IPS-15b (cell line): Measurements from ENCODE around the gene PPP1R1B.

ENCODE experiments used
- H3K27me3 ChIP-seq: one replicate; pipeline ENCODE4 v1.6.1; 2013; ENCODE audit warnings: low read length; ENCODE audit not compliant: control insufficient read depth, insufficient read depth
- H3K36me3 ChIP-seq: one replicate; pipeline ENCODE4 v1.6.1; 2013; ENCODE audit warnings: low read length; ENCODE audit not compliant: control insufficient read depth, insufficient read depth
- H3K4me1 ChIP-seq: one replicate; pipeline ENCODE4 v1.6.1; 2013; ENCODE audit warnings: mild to moderate bottlenecking, low read length; ENCODE audit not compliant: control insufficient read depth, insufficient read depth
- H3K4me3 ChIP-seq: one replicate; pipeline ENCODE4 v1.5.1; 2013; ENCODE audit warnings: low read depth, low read length
- H3K9ac ChIP-seq: one replicate; pipeline ENCODE4 v1.6.1; 2013; ENCODE audit warnings: low read depth, mild to moderate bottlenecking, low read length
- H3K9me3 ChIP-seq: one replicate; pipeline ENCODE4 v1.6.1; 2013; ENCODE audit warnings: mild to moderate bottlenecking, low read length; ENCODE audit not compliant: control insufficient read depth, insufficient read depth

PPP1R1B gene

GRCh38 chr17:39640591-39641031 lies 13.9 kb downstream of the PPP1R1B start:
- H3K36me3 ChIP-seq: no peaks in the 10 kb centered on the region
- no peak overlapping the region for H3K9ac ChIP-seq
- H3K4me3 ChIP-seq: no peak overlapping the region
- no peaks in the 10 kb centered on the region for H3K9me3 ChIP-seq
- no peaks in the 10 kb centered on the region for H3K27me3 ChIP-seq
- peaks cover 36% of the 10 kb centered on the region for H3K4me1 ChIP-seq

- no peak overlapping the region for H3K4me3 ChIP-seq
- H3K4me1 ChIP-seq: peaks cover 33% of the 10 kb centered on the region
- no peak overlapping the region for H3K9ac ChIP-seq
- no peaks in the 10 kb centered on the region for H3K9me3 ChIP-seq
- H3K36me3 ChIP-seq: no peaks in the 10 kb centered on the region
- H3K27me3 ChIP-seq: no peaks in the 10 kb centered on the region
Observed at GRCh38 chr17:39641097-39641496, 14.3 kb downstream of the PPP1R1B start.

DNA sequence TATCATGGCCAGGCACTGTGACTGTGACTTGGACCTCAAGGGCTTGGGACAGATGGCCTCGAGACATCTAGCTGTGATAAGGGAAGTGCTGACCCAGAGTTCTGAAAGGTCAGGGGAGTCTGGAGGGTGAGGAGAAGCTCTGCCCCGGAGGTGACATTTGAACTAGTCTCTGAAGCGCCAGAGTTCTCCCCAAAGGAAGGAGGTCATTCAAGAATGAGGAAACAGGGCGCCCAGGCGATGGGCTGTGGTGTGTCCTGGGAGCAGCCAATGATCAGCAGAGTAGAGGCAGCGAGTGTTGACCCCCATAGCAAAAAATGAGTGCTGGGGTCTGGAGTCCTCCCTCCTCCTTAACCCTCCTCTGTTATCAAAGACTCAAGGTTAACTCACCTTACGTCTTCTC lies 15.1 kb downstream of the PPP1R1B start:
- Histone ChIP-seq H3K9ac (no peak overlapping the region), H3K27me3 (no peaks in the 10 kb centered on the region), H3K4me1 (peaks cover 27% of the 10 kb centered on the region), H3K4me3 (no peak overlapping the region), H3K9me3 (no peaks in the 10 kb centered on the region), H3K36me3 (no peaks in the 10 kb centered on the region)

DNA sequence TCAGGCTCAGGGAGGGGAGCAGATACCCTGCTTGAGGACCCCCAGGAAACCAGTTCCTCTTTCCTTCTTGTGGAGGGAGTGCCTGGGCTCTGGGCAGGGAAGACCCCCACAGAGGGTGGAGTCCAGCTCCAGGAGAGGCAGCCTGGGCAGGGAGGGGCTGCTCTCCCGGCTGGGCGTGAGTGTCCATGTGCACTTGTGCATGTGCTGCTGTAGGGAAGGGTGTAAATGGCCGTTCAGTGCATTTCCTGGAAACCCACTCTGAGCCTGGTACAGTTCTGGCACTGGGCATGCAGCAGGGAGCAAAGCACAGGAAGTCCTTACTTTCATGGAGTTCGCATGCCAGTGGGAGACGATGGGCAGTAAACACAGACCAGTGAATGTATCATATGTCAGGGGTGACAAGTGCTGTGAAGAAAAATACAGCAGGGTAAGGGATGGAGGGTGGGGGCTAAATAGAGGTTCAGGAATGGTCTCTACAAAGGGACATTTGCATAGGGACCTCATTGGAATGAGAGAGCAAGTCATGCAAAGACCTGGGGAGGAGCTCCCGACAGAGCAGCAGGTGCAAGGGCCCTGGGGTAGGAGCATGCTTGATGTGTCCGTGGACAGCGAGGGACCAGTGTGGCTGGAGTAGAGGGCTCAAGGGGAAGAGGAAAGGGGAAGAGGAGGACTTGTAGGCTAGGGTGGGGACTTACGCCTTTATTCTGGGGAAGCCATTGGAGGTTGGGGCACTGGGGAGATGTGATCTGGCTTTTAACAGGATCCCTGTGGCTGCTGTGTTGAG lies 15.7 kb downstream of the PPP1R1B start:
- peaks cover 27% of the 10 kb centered on the region for H3K4me1 ChIP-seq
- no peak overlapping the region for H3K4me3 ChIP-seq
- no peaks in the 10 kb centered on the region for H3K27me3 ChIP-seq
- H3K9me3 ChIP-seq: no peaks in the 10 kb centered on the region
- H3K36me3 ChIP-seq: no peaks in the 10 kb centered on the region
- no peak overlapping the region for H3K9ac ChIP-seq

GRCh38 chr17:39643271-39643670 lies 16.5 kb downstream of the PPP1R1B start:
- no peaks in the 10 kb centered on the region for H3K36me3 ChIP-seq
- H3K4me1 ChIP-seq: peaks cover 20% of the 10 kb centered on the region
- H3K27me3 ChIP-seq: no peaks in the 10 kb centered on the region
- no peaks in the 10 kb centered on the region for H3K9me3 ChIP-seq
- H3K9ac ChIP-seq: no peak overlapping the region
- no peak overlapping the region for H3K4me3 ChIP-seq

DNA sequence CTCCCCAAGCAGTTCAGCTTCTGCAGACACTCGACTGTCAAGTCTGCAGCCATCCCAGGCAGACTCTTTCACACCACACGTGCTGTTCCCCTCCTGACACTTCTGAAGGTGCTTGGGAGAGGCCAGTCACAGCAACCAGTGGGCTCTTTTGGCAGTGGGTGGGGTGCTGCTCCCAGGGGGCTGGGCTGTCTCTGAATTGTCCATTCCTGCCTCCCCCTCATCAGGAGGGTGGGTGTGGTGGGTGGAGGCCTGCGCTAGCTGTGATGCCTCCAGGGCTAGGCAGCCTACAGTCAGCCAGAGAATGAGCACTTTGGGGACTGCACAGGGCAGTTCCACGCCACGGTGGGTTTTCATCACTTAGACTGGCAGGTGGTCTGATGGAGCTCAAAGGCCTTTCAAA lies 20.5 kb downstream of the PPP1R1B start:
- no peaks in the 10 kb centered on the region for H3K36me3 ChIP-seq
- no peak overlapping the region for H3K4me3 ChIP-seq
- no peaks in the 10 kb centered on the region for H3K27me3 ChIP-seq
- no peaks in the 10 kb centered on the region for H3K9me3 ChIP-seq
- H3K4me1 ChIP-seq: peaks cover 11% of the 10 kb centered on the region
- no peak overlapping the region for H3K9ac ChIP-seq

- Histone ChIP-seq H3K4me1 (peaks cover 21% of the 10 kb centered on the region), H3K36me3 (no peaks in the 10 kb centered on the region), H3K9me3 (no peaks in the 10 kb centered on the region), H3K9ac (no peak overlapping the region), H3K4me3 (no peak overlapping the region), H3K27me3 (no peaks in the 10 kb centered on the region)
Observed at GRCh38 chr17:39648616-39649366, 22.0 kb downstream of the PPP1R1B start.

DNA sequence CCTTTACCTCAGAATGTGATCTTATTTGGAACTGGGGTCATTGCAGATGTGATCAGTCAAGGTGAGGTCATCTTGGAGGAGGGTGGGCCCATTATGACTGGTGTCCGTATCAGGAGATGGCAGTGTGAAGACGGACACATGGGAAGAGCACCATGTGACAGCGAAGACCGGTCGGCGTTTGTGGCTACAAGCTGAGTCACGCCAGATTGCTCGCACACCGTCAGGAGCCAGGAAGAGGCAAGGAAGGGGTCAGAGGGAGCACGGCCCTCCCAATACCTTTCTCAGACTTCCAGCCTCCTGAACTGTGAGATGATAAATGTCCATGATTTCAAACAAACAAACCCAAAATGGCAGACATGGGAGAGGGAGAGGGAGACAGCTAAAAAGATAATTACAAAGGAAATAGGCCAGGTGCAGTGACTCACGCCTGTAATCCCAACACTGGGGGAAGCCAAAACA lies 23.4 kb downstream of the PPP1R1B start:
- no peaks in the 10 kb centered on the region for H3K27me3 ChIP-seq
- H3K9ac ChIP-seq: no peak overlapping the region
- no peak overlapping the region for H3K4me3 ChIP-seq
- no peaks in the 10 kb centered on the region for H3K36me3 ChIP-seq
- H3K4me1 ChIP-seq: peaks cover 18% of the 10 kb centered on the region
- no peaks in the 10 kb centered on the region for H3K9me3 ChIP-seq

DNA sequence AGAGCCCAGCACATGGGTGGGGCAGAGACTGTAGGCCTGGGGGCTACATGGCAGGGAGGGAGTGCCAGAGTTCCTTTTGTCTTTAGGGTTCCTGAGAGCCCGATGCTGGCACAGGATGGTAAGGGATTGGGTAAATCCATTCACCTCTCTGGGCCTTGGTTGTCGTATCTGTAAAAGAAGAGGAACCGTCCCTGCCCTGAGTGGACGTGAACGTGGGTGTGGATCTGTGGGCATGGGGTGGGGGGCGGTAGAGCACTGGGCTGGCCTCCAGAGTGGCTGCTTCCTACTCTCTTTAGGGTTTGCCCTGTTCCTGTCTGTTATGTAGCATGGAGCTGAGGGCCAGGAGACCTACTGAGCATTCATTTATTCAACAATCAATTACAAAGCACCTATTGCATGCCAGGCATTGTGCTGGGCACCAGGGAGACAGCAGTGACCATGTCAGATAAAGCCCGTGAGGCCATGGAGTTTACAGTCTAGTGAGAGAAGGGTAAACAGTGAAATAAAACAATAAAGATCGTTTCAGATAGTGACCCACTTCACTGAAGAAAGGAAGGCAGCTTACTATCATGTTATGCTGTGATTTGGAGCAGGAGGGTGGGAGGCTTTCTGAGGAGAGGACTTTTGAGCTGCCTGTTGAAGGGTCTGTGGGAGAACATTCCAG lies 25.3 kb downstream of the PPP1R1B start:
- Histone ChIP-seq H3K9me3 (no peaks in the 10 kb centered on the region), H3K36me3 (peaks cover 6% of the 10 kb centered on the region), H3K4me1 (peaks cover 14% of the 10 kb centered on the region), H3K9ac (no peak overlapping the region), H3K27me3 (no peaks in the 10 kb centered on the region), H3K4me3 (no peak overlapping the region)

DNA sequence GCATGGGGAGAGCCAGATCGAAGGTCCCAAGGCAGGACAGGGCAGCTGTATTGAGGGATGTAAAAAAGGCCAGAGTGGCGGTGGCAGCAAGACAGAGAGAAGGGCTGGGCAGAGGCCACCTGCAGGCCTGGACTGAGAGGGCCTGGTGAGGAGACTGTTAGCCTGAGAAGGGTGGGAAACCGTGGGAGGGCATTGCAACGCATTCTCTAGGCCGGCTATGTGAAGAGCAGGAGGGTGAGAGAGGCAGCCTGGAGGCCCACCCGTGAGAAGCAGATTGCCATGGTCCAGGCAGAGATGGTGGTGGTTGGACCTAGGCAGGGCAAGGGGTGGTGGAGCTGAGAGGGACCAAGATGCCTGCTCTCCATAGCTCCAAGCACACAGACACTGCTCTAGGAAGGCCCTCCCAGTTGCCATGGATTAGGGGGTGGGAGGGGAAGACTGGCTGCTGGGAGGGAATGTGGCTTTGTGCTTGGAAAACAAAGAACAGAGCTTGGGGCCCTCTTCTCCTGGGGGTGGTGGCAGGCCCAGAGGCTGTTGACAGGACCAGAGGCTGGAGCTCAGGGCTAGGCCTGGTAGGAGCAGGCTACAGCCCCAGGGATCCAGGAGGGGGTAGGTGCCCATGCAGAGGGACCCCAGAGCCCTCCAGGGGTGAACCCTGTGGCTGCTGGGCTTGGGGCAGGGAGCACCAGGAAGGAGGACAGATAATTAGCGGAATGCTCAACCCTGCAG lies 26.0 kb downstream of the PPP1R1B start:
- Histone ChIP-seq H3K4me1 (peaks cover 14% of the 10 kb centered on the region), H3K36me3 (peaks cover 6% of the 10 kb centered on the region), H3K9ac (no peak overlapping the region), H3K27me3 (no peaks in the 10 kb centered on the region), H3K4me3 (no peak overlapping the region), H3K9me3 (no peaks in the 10 kb centered on the region)

DNA sequence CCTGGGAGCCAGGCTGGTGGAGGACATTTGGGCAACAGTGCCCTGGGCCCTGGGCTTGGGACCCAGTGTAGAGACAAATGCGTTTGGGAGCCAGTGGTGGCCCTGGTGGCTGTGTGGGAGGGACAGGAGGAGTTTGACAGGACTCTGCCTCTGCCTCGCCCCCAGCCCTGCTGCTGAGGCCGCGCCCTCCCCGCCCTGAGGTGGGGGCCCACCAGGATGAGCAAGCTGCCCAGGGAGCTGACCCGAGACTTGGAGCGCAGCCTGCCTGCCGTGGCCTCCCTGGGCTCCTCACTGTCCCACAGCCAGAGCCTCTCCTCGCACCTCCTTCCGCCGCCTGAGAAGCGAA lies 26.5 kb downstream of the PPP1R1B start:
- H3K9ac ChIP-seq: no peak overlapping the region
- H3K4me1 ChIP-seq: peaks cover 14% of the 10 kb centered on the region

More for the DNA sequence above, 26.5 kb downstream of the PPP1R1B start:
- Histone ChIP-seq H3K27me3 (no peaks in the 10 kb centered on the region), H3K36me3 (peaks cover 6% of the 10 kb centered on the region), H3K9me3 (no peaks in the 10 kb centered on the region), H3K4me3 (no peak overlapping the region)
